Neural progenitor cell (in vitro differentiated cells): ENCODE data around the gene KLRK1. TPM values are rescaled to one million over a fixed set of nuclear protein-coding genes. Genes with fewer than 3 reads are reported as not detected.

Experiments used
- DNase-seq: peaks from one replicate; pipeline ENCODE4 v3.0.0-alpha.2; 2016; ENCODE audit warnings: low spot score
- H2AFZ ChIP-seq: fragments of 200-600 bp; sonication (generic); replicated peaks from 2 replicates; pipeline ENCODE4 v1.6.1; 2016; ENCODE audit warnings: antibody characterized with exemption
- H3F3A ChIP-seq: fragments of 200-600 bp; sonication (generic); 2 replicates; pipeline ENCODE4 v1.6.1; 2016; ENCODE audit warnings: antibody characterized with exemption, low read depth
- H3K27ac ChIP-seq: fragments of 200-600 bp; sonication (generic); 2 replicates; pipeline ENCODE4 v1.5.1; 2016; ENCODE audit warnings: mild to moderate bottlenecking
- H3K27me3 ChIP-seq: fragments of 200-600 bp; sonication (generic); 2 replicates; pipeline ENCODE4 v1.6.1; 2016; ENCODE audit warnings: mild to moderate bottlenecking, moderate library complexity
- H3K36me3 ChIP-seq: fragments of 200-600 bp; sonication (generic); 2 replicates; pipeline ENCODE4 v1.5.1; 2016
- H3K4me1 ChIP-seq: fragments of 200-600 bp; sonication (generic); 2 replicates; pipeline ENCODE4 v1.6.1; 2016; ENCODE audit warnings: mixed run types
- H3K4me2 ChIP-seq: fragments of 200-600 bp; sonication (generic); 2 replicates; pipeline ENCODE4 v1.6.1; 2016
- H3K4me3 ChIP-seq: fragments of 200-600 bp; sonication (generic); 2 replicates; pipeline ENCODE4 v1.5.1; 2016
- H3K79me2 ChIP-seq: fragments of 200-600 bp; sonication (generic); 2 replicates; pipeline ENCODE4 v1.6.1; 2016; ENCODE audit warnings: low read depth
- H3K9ac ChIP-seq: fragments of 200-600 bp; sonication (generic); 2 replicates; pipeline ENCODE4 v1.6.1; 2016
- H3K9me3 ChIP-seq: fragments of 200-600 bp; sonication (generic); 2 replicates; pipeline ENCODE4 v1.5.1; 2016; ENCODE audit warnings: low read depth
- H4K20me1 ChIP-seq: fragments of 200-600 bp; sonication (generic); 2 replicates; pipeline ENCODE4 v1.6.1; 2016; ENCODE audit warnings: low read depth
- H3K27ac Mint-ChIP-seq: 3 replicates; pipeline ENCODE4 v1.8.0; 2021; ENCODE audit warnings: mixed read lengths
- H3K27me3 Mint-ChIP-seq: 2 replicates; pipeline ENCODE4 v1.8.0; 2022; ENCODE audit warnings: low read depth, mild to moderate bottlenecking, inconsistent platforms, moderate library complexity, mixed read lengths; ENCODE audit not compliant: insufficient read depth
- H3K36me3 Mint-ChIP-seq: 3 replicates; pipeline ENCODE4 v1.8.0; 2021; ENCODE audit warnings: mixed read lengths
- H3K4me1 Mint-ChIP-seq: 3 replicates; pipeline ENCODE4 v1.8.0; 2021; ENCODE audit warnings: mixed read lengths
- H3K4me3 Mint-ChIP-seq: 3 replicates; pipeline ENCODE4 v1.8.0; 2021; ENCODE audit warnings: mild to moderate bottlenecking, moderate library complexity, mixed read lengths
- H3K9me3 Mint-ChIP-seq: 3 replicates; pipeline ENCODE4 v1.8.0; 2020; ENCODE audit warnings: mixed read lengths
- EZH2 ChIP-seq: fragments of 200-600 bp; sonication (generic); IDR thresholded peaks from 2 replicates; pipeline ENCODE4 v1.6.1; 2017; ENCODE audit warnings: antibody characterized with exemption, mild to moderate bottlenecking, moderate library complexity
- EZH2phosphoT487 ChIP-seq: fragments of 200-600 bp; sonication (generic); IDR thresholded peaks from 2 replicates; pipeline ENCODE4 v1.6.1; 2017; ENCODE audit warnings: antibody characterized with exemption
- total RNA-seq: library from RNA; depleted of rRNA; stranded (reverse); fragments of >200 nt; gene quantifications from 2 replicates; pipeline ENCODE4 v1.2.3, GENCODE V29; 2015; ENCODE audit warnings: low replicate concordance
- TF ChIP-seq, protein P1 (sequence below): fragments of 200-600 bp; sonication (generic); IDR thresholded peaks from 2 replicates; pipeline ENCODE4 v1.5.1; 2017; ENCODE audit warnings: antibody characterized with exemption, mild to moderate bottlenecking

The KLRK1 gene
- total RNA-seq, 1 donor from 2014 or later: not detected

DNA sequence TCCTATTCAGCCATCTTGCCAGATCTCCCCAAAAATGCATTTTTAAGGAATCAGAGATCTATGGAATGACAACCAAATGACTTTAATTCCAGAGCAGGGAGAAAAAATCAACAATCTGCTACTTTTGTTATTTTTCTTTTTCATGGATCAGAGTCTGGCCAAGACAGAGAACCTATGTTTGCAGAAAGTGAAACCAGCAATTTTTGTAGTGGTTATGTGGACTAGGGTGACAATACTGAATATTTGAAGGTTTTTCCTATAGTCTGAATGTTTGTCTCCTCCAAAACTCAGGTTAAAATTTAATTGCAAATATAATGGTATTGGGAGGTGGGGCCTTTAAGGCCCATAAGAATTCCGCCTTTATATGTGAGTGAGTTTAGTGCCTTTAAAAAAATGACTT is 30.9 kb downstream of the KLRK1 start:
- Histone ChIP-seq H3K27ac (no peak overlapping the region), H3K9ac (no peak overlapping the region), H3K4me2 (no peak overlapping the region), H3K27me3 (no peaks in the 10 kb centered on the region), H3K36me3 (no peaks in the 10 kb centered on the region), H3K4me1 (peaks cover 26% of the 10 kb centered on the region), H3F3A (peaks cover under 1% of the 10 kb centered on the region), H3K4me3 (no peak overlapping the region), H4K20me1 (no peaks in the 10 kb centered on the region), H3K9me3 (no peaks in the 10 kb centered on the region), H3K79me2 (no peaks in the 10 kb centered on the region), H2AFZ (no peak overlapping the region)
- H3K9me3 Mint-ChIP-seq: no peaks in the 10 kb centered on the region
- H3K4me1 Mint-ChIP-seq: peaks cover 13% of the 10 kb centered on the region
- H3K4me3 Mint-ChIP-seq: no peak overlapping the region
- H3K27me3 Mint-ChIP-seq: no peaks in the 10 kb centered on the region
- H3K27ac Mint-ChIP-seq: no peak overlapping the region
- H3K36me3 Mint-ChIP-seq: no peaks in the 10 kb centered on the region
- TF ChIP-seq, protein P1, sequence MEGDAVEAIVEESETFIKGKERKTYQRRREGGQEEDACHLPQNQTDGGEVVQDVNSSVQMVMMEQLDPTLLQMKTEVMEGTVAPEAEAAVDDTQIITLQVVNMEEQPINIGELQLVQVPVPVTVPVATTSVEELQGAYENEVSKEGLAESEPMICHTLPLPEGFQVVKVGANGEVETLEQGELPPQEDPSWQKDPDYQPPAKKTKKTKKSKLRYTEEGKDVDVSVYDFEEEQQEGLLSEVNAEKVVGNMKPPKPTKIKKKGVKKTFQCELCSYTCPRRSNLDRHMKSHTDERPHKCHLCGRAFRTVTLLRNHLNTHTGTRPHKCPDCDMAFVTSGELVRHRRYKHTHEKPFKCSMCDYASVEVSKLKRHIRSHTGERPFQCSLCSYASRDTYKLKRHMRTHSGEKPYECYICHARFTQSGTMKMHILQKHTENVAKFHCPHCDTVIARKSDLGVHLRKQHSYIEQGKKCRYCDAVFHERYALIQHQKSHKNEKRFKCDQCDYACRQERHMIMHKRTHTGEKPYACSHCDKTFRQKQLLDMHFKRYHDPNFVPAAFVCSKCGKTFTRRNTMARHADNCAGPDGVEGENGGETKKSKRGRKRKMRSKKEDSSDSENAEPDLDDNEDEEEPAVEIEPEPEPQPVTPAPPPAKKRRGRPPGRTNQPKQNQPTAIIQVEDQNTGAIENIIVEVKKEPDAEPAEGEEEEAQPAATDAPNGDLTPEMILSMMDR: no peak
- no peak for TF ChIP-seq EZH2
- no peak for TF ChIP-seq EZH2phosphoT487
- DNase-seq: no peak

DNA sequence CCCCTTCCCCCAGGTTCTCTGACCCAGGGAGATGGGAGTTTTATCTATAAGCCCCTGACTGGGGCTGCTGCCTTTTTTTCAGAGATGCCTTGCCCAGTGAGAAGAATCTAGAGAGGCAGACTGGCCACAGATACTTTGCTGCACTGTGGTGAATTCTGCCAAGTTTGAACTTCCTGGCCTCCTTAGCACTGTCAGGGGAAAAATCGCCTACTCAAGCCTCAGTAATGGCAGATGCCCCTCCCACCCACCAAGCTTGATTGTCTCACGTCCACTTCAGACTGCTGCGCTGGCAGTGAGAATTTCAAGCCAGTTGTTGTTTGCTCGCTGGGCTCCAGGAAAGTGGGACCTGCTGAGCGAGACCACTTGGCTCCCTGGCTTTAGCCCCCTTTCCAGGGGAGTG is 31.7 kb downstream of the KLRK1 start:
- H3K4me2 ChIP-seq: no peak overlapping the region
- DNase-seq: peak; percentile 3
- no peak overlapping the region for H3K4me3 ChIP-seq
- Mint-ChIP-seq H3K4me1 (peaks cover 13% of the 10 kb centered on the region), H3K36me3 (no peaks in the 10 kb centered on the region), H3K4me3 (no peak overlapping the region), H3K27me3 (no peaks in the 10 kb centered on the region), H3K27ac (no peak overlapping the region), H3K9me3 (peaks cover 1% of the 10 kb centered on the region)
- no peaks in the 10 kb centered on the region for H3K27me3 ChIP-seq
- peaks cover 18% of the 10 kb centered on the region for H3K4me1 ChIP-seq
- no peak overlapping the region for H3K9ac ChIP-seq
- TF ChIP-seq, protein P1: no peak
- no peak for TF ChIP-seq EZH2
- no peak for TF ChIP-seq EZH2phosphoT487
- H2AFZ ChIP-seq: peak overlapping the region; percentile 50
- H3K9me3 ChIP-seq: no peaks in the 10 kb centered on the region
- no peaks in the 10 kb centered on the region for H3K36me3 ChIP-seq
- no peaks in the 10 kb centered on the region for H4K20me1 ChIP-seq
- no peaks in the 10 kb centered on the region for H3F3A ChIP-seq
- H3K27ac ChIP-seq: no peak overlapping the region
- H3K79me2 ChIP-seq: no peaks in the 10 kb centered on the region

DNA sequence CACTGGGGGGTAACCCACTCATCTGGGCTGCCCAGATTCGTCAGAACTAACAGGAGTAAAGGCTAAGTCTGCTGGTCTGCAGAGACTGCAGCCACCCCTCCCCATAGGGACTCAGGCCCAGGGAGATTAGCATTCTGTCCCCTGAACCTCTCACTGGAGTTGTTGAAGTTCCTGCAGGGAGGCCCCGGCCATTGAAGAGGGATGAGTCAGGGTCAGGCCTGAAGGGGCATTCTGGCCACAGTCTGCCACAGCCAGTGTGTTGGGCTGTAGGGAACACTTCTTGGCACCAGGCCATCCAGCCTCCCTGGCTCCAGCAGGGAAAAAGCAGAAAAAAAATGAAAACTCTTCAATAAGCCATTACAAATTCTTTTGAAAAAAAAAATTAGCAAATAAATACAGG is 35.3 kb downstream of the KLRK1 start:
- no peaks in the 10 kb centered on the region for H3K27me3 Mint-ChIP-seq
- TF ChIP-seq, protein P1: no peak
- TF ChIP-seq EZH2phosphoT487 (no peak), EZH2 (no peak)
- no peak overlapping the region for H3K4me3 Mint-ChIP-seq
- no peak overlapping the region for H3K4me3 ChIP-seq
- no peaks in the 10 kb centered on the region for H3K9me3 ChIP-seq
- H3K4me2 ChIP-seq: no peak overlapping the region
- H3K9me3 Mint-ChIP-seq: peaks cover 16% of the 10 kb centered on the region
- H4K20me1 ChIP-seq: no peaks in the 10 kb centered on the region
- H3K27ac Mint-ChIP-seq: no peak overlapping the region
- no peak for DNase-seq
- no peaks in the 10 kb centered on the region for H3K79me2 ChIP-seq
- no peaks in the 10 kb centered on the region for H3K36me3 Mint-ChIP-seq
- peaks cover 3% of the 10 kb centered on the region for H3K4me1 Mint-ChIP-seq
- no peak overlapping the region for H3K27ac ChIP-seq
- H3K4me1 ChIP-seq: peaks cover 3% of the 10 kb centered on the region
- no peaks in the 10 kb centered on the region for H3F3A ChIP-seq
- H3K9ac ChIP-seq: no peak overlapping the region
- H2AFZ ChIP-seq: peak overlapping the region; percentile 52
- no peaks in the 10 kb centered on the region for H3K27me3 ChIP-seq
- no peaks in the 10 kb centered on the region for H3K36me3 ChIP-seq
